Astrocyte of the spinal cord (primary cell): Measurements from ENCODE around the gene UBE2J2.
A peak's percentile ranks its signal among the peaks of the same experiment; 100 is the strongest.

Experiments used
- DNase-seq: peaks from one replicate; pipeline ENCODE4 v3.0.0; 2011; ENCODE audit warnings: low read depth, low spot score
- H3K4me3 ChIP-seq: 2 replicates; pipeline ENCODE4 v1.5.1; 2011; ENCODE audit warnings: low read depth, mild to moderate bottlenecking, low read length, moderate library complexity
- in situ Hi-C: cut with HindIII; loops from 2 replicates; pipeline ENCODE4 v1.10.0; 2017; ENCODE audit warnings: low sequenced_read_pairs
- TF ChIP-seq, protein P1 (sequence below): IDR thresholded peaks from 2 replicates; pipeline ENCODE4 v1.5.1; 2012; ENCODE audit warnings: low read depth, mild to moderate bottlenecking, low read length, inconsistent platforms

Gene UBE2J2

DNA sequence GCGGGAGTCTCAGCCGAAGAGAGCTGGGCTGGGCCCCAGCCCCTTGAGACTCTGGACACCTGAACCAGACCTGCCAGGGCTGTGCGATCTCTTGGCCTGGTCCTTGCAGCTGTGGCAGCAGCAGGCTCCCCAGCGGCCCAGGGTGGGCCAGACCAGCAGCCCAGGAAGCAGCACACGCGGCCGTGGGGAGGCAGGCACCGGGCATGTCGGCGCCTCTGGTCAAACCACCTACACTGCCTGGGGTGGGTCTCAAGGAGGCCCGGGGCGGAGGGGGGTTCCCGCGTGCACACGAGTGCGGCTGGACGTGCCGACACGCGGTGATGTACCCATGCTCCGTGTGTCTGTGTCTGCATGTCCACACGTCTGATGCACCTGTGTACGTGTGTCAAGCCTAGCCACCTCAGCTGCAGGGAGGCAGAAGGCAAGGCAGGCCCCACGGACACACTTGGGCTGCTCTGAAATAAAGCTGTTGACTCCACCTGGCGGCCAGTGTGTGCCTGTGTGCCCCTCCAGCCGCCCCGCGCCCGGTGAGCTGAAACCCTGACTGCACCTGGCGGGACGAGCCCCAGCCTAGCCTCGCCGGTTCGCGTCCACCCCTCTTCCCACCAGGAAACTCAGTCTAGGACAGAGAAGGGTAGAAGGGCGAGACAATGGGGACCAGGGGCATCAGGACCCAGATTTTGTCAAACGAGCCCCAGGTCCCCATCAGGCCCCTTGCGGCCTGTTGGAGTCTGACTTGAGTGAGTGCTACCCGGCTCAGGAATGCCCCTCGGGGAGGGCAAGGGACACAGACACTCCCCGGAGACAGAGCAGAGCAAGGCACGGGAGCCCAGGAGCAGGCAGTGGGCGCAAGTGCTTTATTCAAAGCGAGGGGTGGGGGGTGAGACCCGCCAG is 18.1 kb upstream of the UBE2J2 start:
- TF ChIP-seq, protein P1, sequence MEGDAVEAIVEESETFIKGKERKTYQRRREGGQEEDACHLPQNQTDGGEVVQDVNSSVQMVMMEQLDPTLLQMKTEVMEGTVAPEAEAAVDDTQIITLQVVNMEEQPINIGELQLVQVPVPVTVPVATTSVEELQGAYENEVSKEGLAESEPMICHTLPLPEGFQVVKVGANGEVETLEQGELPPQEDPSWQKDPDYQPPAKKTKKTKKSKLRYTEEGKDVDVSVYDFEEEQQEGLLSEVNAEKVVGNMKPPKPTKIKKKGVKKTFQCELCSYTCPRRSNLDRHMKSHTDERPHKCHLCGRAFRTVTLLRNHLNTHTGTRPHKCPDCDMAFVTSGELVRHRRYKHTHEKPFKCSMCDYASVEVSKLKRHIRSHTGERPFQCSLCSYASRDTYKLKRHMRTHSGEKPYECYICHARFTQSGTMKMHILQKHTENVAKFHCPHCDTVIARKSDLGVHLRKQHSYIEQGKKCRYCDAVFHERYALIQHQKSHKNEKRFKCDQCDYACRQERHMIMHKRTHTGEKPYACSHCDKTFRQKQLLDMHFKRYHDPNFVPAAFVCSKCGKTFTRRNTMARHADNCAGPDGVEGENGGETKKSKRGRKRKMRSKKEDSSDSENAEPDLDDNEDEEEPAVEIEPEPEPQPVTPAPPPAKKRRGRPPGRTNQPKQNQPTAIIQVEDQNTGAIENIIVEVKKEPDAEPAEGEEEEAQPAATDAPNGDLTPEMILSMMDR = peak; percentile 74
- DNase-seq = peak; percentile 43
- in situ Hi-C loops = no loop called here
- H3K4me3 ChIP-seq = no peak overlapping the region

DNA sequence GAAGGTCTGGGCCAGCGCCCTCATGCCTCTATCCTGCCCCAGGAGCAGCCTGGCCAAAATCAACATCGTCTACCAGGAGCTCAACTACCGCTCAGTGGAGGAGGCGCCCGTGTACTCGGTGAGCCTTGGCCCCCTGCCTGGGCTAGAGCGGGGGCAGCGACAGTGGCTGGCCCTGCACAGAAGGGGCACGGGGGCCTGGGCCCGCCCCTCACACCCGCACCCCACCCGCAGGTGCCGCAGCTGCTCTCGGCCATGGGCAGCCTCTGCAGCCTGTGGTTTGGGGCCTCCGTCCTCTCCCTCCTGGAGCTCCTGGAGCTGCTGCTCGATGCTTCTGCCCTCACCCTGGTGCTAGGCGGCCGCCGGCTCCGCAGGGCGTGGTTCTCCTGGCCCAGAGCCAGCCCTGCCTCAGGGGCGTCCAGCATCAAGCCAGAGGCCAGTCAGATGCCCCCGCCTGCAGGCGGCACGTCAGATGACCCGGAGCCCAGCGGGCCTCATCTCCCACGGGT is 17.4 kb upstream of the UBE2J2 start:
- H3K4me3 ChIP-seq = no peak overlapping the region
- TF ChIP-seq, protein P1 = no peak
- in situ Hi-C loops = no loop called here
- no peak for DNase-seq

DNA sequence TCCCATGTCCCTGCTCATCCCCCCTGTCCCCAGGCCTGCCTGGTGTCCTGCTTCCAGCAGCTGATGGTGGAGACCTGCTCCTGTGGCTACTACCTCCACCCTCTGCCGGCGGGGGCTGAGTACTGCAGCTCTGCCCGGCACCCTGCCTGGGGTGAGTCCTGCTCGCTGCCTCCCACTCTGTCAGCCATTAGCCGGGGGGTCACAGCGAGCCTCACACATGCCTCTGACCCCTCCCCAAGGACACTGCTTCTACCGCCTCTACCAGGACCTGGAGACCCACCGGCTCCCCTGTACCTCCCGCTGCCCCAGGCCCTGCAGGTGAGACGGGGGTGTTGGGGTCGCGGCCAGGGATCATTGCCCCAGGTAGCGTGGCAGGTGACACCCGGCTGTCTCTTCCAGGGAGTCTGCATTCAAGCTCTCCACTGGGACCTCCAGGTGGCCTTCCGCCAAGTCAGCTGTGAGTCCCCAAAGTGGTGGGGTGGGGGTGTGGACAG is 16.6 kb upstream of the UBE2J2 start:
- peak; percentile 45 for DNase-seq
- TF ChIP-seq, protein P1 = peak; percentile 85
- H3K4me3 ChIP-seq = no peak overlapping the region
- in situ Hi-C loops = no loop called here

DNA sequence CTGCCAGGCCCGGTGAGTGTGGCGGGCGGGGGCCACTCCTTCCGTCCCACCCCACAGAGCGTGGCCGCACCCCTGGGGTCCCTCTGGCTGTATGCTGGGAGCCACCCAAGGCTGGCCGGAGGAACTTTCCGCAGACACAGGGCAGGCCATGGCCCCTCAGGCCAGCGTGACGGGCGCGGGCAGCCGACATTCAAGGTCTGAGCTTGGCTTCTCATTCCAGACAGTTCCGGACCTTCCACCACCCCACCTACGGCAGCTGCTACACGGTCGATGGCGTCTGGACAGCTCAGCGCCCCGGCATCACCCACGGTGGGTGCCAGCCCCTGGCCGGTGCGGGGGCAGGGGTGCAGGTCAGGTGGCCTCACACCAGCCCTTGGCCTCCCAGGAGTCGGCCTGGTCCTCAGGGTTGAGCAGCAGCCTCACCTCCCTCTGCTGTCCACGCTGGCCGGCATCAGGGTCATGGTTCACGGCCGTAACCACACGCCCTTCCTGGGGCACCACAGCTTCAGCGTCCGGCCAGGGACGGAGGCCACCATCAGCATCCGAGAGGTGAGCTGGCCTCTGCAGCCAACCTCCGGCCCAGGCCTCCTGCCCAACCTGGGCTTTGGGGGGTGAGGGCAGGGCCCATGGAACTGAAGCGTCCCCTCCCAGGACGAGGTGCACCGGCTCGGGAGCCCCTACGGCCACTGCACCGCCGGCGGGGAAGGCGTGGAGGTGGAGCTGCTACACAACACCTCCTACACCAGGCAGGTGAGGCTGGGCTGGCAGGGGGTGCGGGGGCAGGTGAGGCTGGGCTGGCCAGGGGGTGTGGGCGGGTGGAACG is 13.8 kb upstream of the UBE2J2 start:
- TF ChIP-seq, protein P1 = no peak
- in situ Hi-C loops = no loop called here
- no peak for DNase-seq
- H3K4me3 ChIP-seq = no peak overlapping the region

DNA sequence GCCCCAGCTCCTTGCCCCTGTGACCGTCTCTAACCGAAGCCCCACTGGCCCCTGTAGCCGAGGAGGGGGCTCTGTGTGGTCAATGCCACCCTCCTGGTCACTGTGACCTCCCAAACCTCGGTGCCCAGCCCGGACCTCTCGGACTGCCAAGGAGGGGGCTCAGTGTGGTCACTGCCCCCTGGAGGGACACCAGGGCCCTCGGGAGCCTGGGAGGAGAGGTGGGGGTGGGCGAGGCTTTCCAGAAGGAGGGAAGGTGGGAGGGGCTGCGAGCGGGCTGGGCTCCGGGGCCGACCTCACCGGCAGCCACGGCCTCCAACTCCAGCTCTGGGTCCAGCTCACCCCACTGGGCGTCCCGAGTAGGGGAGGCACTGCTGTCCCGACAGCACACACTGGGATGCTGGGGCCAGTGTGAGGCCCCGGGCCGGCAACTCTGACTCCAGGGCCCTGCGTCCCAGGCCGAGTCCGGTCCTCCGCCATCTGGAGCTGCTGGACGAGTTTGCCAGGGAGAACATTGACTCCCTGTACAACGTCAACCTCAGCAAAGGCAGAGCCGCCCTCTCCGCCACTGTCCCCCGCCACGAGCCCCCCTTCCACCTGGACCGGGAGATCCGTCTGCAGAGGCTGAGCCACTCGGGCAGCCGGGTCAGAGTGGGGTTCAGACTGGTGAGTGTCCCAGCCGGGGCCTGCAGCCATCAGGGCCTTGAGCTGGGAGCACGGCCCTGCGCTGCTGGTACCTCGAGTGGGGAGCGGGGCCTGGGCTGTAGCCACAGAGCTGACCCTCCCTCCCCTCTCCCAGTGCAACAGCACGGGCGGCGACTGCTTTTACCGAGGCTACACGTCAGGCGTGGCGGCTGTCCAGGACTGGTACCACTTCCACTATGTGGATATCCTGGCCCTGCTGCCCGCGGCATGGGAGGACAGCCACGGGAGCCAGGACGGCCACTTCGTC is 12.9 kb upstream of the UBE2J2 start:
- TF ChIP-seq, protein P1 = no peak
- in situ Hi-C loops = no loop called here
- DNase-seq = no peak
- H3K4me3 ChIP-seq = no peak overlapping the region
